Iris pigment epithelial cell (primary cell): Measurements from ENCODE around the gene MT2A.

Experiments
- DNase-seq: peaks from one replicate; pipeline ENCODE4 v3.0.0-alpha.2; 2011; ENCODE audit warnings: low read depth

Gene MT2A

DNA sequence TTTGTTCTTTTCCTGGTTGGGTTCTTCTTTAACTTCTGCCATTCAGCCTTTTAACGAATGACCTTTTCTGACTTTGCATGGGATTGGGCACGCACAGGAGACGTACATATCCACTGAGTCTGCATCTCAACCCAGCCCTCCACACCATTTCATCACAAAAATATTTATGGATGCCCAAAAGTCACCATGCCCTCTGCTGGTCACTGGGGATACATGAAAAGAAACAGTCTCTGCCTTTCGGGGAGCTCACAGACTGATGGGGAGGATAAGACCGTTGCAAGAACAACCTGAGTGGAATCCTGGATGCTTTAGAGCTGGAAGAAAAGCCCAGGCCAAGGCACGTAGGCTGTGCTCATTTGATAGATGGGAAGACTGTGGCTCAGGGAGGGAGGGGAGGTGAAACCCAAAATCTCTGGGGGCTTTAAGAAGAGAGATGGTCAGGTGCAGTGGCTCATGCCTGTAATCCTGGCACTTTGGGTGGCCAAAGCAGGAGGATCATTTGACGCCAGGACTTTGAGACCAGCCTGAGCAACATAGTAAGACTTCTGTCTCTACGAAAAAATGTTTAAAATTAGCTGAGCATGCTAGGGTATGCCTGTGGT is 7.9 kb upstream of the MT2A start:
- peak; percentile 65 for DNase-seq

DNA sequence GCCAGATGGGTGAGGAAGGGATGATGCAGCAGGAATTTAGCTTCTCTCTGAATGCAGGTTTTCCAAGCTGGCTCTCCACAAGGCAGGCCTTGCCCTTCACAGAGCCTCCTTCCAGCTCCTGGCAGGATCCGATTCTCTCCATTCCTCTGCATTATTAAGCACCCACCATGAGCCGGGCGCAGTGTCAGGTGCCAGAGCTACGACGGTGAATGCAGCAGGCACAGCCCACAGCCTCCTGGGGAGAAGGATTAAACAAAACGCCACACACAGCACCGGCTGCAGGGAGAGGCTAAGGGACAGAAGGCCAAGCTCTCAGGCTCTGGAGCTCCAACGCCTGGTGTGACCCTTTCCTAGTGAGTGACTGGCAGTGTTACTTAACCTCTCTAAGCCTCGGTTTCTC is 7.1 kb upstream of the MT2A start:
- no peak for DNase-seq

DNA sequence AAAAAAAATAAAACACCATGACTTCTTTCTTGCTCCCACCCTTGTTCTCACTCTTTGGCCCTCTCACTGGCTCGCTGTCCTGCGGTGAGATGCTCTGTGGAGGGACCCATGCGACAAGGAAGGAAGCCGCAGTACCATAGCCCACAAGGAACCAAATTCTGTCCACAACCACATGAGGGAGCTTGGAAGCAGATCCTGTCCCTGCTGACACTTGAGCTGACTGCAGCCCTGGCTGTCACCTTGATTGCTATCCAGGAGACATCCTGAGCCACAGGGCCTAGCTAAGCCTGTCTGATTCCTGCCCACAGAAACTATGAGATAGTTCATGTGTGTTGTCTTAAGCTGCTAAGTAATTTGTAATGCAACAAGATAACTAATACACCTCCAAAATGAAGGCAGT is 4.8 kb upstream of the MT2A start:
- peak; percentile 32 for DNase-seq

DNA sequence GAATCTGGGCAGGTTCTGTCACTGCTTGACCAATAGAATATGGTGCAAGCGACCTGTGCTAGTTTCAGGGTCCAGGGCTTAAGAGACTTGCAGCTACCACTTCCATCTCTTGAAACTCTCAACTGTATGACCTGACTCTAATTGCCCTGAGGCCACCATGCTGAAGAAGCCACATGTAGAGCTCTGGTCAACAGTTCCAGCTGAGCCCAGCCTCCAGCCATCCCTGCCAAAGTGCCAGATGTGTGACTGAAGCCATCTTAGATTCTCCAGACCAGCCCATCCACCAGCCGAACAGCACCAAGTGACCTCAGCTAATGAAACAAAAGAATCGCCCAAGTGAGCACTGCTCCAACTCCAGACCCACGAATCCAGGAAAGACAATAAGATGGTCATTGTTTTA is 3.4 kb upstream of the MT2A start:
- no peak for DNase-seq

DNA sequence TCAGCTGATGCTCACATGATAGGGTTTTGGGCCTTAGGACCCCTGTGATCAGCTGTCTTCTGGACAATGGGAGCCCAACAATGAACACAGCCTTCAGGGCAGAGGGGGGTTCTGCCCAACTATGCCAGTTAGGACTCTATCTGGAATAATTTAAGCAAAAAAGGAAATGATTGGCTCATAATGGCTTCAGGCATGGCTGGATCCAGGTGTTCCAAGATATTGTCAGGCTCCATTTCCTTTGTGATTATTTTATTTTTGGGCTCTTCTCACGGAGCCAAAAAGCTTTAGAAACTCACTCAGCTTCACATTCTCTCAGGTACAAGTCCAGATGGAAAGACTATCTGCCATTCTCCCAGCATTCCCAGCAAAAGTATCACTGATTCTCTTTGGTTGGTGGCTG is 2.9 kb upstream of the MT2A start:
- no peak for DNase-seq

DNA sequence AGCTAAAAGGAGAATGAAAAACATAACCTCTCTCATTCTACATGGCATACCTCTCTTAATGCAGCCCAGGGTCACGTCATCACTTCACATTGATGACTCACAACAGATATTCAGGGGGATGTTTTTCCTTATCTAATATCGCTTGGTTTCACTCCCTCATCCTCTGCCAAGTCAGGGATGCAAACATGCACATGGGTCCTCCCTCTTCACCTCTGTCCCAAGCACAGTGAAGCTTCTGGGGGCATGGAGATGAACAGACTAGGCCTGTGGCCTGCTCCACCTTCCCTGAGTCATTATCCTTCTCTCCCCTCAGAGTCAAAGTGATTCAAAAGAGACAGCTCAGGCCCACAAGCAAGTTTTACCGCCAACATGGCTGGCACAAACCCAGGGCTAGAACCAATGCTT is 2.3 kb upstream of the MT2A start:
- DNase-seq: peak; percentile 83

DNA sequence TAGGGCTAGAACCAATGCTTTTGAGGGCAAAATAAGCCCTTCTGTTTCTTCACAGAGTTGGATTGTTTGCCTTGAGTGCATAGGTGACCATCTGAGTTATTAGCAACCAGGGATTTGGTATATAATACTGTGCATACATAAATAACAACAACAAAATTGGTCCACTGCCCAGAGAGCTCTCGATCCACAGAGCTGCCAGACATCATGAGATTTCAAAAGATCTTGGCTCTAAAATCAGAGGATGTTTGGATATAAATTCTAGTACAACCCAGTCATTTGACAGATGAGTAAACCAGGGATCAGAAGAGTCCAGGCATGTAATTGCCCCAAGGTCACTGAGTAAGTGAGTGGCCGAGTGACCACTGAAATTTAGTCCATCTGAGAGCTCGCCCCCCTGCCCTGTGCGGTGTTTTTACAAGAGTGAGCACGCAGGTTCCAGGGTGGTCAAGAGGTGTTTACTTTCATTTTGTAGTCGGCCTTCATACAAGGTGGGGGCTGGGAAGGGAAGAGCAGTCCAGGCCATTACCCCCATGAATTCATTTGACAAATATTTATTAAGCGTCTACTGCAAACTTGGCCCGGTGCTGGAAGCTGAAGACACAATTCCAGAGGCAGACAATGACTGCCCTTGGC is 1.8 kb upstream of the MT2A start:
- peak; percentile 94 for DNase-seq

DNA sequence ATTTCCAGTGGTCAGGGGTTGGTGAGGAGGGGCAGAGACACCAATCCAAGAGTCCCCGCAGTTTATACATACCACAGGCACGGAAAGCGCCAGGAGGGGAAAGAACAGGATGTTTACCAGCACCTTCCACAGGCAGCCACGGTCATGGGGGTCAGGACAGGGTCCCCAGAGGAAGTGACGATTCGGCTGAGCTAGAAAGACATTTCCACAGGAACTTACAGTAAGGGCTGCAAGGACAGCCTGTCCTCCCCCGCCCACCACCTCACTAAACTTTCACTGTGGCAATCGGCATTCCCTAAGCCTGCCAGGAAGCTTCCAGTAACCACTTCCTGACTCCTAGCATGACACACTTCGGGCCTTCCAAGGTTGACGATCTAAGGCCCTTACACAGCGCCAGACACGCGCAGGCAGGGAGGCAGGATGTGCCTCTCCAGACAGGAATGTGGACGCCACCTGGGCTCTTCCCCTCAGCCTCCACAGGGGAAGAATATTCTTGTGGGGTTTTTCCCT is 1.2 kb upstream of the MT2A start:
- DNase-seq: peak; percentile 98

DNA sequence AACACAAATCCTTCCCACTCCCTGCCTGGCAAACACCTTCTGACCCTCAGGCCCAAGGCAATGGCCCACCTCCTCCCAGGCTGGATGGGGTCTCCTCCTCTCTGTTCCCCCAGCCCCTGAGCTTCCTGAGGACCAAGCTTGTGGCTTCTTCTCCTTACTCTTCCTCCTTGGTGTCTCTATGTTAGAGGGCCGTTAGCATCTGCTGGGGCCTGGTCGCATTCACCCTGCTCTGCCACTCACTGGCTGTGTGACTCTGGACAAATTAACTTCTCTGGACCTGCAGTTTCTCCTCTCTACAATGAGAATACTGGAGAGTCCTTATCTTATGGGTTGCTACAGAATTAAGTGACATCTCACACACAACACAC is 725 bp upstream of the MT2A start:
- DNase-seq: no peak

DNA sequence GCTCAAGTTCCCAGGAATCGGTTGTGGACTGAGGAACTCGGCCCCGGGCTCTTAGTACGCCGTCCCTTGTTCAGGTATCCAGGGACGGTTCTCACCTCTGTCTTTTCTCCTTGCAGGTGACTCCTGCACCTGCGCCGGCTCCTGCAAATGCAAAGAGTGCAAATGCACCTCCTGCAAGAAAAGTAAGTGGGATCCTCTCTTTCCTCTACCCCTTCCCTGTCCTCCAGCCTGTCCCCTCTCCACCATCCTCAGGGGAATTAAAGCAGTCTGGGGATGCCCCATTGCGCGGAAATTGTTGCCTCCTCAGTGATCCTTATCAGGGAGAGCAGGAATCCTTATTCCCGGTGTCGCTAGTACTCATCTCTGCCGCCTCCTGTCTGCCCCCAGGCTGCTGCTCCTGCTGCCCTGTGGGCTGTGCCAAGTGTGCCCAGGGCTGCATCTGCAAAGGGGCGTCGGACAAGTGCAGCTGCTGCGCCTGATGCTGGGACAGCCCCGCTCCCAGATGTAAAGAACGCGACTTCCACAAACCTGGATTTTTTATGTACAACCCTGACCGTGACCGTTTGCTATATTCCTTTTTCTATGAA is 585 bp downstream of the MT2A start:
- DNase-seq: no peak

DNA sequence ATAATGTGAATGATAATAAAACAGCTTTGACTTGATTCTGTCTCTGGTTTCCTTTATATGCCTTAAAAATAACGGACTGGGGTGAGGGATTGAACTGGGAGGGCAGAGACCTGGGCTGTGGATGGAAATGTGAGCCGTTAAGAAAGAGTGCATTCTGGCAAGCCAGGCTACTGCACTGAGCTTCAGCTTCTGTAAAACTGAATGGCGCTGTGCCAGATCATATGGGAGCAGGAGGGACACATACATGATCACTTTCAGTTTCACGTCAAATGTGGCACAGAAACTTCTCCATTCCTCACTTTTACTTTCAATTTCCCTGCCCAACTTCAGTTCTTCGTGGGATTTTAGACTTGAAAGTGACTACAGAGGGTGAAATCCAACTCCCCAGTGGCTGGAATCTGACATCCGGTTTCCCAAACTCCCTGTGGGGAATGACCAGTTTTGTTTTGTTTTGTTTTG is 1.1 kb downstream of the MT2A start:
- peak; percentile 93 for DNase-seq

DNA sequence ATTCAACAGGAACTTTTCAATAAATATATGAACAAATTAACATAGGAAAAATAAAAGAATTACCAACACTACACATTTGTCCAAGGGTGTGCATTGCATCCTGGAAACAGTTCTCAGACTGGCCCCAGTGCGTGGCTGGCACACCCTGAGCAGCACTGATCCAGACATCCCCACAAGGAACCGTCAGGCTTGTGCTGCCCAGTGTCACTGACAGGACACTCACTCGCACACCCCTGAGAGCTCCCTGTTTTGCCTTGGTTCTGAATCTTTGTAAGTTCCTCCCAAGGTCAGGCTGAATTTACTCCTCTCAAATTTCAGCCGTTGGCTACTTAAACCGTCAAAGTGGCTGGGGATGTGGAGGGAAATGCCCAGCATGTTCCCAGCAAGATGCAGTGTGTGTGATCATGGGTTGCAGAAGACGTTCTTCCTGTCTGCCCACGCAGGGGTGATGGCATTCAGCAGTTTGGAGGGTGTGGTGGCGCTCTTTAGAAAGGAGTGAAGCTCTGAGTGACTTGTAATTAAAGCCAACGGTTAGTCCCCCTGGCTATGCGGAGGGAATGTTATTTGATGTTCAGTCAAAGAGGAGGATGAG is 1.7 kb downstream of the MT2A start:
- peak; percentile 98 for DNase-seq

DNA sequence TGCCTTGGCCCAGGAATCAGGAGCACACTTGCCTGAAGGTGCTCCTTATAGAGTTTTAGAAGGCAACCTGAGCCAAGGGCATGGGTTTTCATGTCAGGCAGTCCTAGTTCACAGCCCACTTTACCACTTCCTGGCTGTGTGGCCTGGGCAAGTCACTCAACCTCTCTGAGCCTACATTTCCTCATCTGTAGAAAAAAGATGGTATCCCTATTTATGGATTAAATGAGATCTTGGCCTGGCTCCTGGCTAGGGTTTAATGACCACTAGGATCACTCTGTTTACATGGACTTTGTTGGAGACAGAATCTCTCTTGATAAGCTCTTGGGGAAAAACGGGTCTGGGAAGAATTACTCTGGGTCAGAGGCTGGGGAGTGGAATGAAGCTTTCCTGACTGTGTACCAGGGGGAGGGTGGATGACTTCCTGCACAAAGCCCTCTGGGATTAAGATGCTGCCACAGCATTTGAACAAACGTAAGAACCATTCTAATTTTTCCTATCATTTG is 2.3 kb downstream of the MT2A start:
- DNase-seq: peak; percentile 70

DNA sequence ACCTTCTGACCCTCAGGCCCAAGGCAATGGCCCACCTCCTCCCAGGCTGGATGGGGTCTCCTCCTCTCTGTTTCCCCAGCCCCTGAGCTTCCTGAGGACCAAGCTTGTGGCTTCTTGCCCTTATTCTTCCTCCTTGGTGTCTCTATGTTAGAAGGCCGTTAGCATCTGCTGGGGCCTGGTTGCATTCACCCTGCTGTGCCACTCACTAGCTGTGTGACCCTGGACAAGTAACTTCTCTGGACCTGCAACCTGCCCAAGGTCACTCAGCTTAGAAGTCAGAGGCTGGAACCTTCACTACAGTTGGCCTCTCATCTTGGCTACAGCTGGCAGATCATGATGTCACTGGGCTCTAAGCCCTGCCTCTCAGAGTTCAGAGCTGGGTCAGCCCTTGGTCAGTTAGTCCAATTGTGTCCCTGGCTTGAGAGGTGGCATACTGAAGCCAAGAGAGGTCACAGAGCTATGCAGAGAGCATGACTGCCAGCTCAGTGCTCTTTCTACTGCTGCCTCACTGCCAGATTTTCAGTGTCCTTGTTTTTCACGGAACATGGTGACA is 3.0 kb downstream of the MT2A start:
- peak; percentile 71 for DNase-seq

DNA sequence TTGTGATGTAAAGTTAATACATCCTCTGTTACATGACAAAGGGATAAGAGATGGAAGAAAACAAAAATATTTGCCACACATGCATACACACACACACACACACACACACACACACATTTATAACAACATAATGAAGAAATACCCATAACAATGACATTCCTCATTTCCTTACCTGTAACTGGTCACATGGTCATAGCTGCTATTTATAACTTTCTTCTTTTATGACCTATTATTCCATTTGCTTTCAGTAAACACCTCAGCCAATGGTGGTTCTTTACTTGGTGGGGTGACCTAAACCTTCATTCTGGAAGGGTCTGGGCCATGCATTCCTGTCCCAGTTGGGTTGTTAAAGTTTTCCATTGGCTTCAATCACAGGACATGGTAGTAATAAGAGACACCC is 5.3 kb downstream of the MT2A start:
- DNase-seq: no peak

DNA sequence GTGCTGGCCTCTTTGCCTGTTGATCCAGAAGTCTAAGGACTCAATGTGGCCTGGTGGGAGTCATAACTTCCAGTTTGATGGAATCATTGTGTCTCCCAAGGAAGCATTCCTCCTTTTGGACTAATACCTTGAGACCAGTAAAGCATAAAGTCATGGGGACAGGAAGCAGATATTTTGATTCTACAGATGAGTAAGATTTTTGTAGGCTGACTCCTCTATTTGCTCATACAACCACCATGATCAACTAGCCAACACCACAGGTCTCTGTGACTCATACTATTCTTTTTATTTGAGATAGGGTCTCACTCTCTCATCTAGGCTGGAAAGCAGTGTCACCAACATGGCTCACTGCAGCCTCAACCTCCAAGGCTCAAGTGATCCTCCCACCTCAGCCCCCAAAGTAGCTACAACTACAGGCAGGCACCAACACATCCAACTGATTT is 6.2 kb downstream of the MT2A start:
- peak; percentile 81 for DNase-seq

DNA sequence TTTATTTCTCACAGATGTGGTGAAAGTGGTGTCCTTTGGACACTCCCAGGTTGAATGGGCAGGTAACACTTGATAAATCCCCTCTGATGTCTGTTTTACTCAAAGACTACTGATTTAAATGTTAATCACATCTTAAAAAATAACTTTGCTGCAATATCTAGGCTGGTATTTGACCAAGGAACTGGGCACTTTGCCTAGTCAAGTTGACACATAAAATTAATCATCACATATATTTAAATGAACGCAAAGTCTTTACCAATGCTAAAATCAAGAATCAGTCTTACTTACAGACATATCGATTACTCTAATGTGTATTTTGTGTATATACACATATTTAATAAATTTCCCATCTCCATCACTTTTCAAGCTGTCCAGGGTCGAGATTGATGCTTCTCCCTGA is 7.0 kb downstream of the MT2A start:
- peak; percentile 54 for DNase-seq

DNA sequence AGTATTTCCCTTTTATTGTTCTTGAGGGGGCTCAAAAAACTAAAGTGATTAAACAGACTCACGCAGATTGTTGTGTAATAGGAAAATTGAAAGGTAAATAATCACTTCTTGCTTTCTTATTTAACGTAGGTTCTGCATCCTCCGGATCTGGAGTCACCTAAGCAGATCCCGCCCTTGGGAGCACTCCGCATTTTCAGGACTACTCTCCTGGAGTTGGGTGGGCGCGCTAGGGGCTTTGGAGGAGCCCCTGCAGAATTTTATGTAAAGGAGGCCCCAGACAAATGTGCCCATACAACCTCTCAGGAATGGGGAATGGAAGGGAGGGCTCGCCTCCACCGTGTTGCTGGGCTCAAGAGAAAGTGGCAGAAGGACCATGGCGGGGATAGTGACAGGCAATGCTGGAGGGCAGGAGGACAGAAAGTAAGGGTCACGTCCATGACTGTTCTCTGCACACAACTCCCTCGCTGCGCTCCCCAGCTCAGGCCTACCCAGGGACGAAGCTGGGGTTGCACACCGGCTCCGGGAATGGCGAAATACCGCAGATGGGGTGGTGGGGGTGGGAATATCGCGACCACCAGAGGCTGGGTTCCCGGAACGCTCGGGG is 8.3 kb downstream of the MT2A start:
- no peak for DNase-seq

DNA sequence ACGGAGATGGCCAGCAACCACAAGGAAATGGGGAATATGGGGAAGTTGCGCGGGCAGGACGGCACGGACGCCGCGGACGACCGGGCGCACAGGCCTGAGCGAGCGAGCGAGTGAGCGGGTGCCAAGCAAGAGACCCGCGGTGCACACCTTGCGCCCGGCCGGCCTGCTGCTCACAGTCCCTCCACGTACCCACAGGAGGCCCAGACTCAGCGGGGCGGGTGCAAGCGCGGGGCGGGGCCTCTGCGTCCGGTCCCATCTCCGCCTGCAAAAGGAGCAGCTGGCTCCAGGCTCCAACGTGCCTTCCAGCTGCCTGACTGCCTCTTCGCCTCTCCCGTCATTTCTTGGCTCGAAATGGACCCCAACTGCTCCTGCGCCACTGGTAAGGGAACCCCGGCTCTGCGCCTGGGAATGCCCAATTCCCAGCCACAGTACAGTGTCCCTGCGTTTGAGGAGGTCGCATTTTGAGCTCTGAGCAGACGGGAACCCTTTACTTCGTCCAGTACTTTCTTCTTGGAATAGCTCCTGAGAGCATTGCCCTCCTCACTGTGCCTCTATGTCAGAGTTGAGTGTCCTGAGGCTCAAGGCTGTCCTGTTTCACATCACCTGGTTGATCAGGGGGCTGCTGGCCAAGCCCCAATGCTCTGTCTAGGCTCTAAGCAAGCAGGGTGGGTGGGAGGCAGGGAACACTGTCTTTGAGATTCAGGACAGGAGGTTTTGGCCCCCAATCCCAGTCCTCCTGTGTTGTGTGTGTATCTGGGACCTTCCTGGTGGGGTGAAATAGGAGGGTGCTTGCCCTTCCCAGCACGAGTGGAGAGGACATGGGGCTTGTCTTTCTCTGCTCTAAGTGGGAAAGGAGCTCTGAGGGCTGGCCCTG is 9.1 kb downstream of the MT2A start:
- DNase-seq: peak; percentile 82

DNA sequence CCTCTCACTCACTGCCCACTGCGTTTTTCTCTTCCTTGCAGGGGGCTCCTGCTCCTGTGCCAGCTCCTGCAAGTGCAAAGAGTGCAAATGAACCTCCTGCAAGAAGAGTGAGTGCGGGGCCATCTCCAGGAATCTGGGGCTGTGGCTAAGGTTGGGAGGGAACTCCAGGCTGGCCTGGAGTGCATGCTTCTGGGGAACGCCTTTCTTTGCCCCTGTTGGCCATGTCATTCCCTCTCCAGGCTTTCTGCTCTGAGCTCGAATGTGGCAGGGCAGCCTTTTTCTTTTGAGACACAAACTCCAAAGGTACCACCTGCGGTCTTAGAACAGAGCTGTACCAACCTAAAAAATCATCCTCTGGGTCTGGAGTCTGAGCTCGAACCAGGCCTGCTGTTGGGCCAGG is 9.8 kb downstream of the MT2A start:
- no peak for DNase-seq

DNA sequence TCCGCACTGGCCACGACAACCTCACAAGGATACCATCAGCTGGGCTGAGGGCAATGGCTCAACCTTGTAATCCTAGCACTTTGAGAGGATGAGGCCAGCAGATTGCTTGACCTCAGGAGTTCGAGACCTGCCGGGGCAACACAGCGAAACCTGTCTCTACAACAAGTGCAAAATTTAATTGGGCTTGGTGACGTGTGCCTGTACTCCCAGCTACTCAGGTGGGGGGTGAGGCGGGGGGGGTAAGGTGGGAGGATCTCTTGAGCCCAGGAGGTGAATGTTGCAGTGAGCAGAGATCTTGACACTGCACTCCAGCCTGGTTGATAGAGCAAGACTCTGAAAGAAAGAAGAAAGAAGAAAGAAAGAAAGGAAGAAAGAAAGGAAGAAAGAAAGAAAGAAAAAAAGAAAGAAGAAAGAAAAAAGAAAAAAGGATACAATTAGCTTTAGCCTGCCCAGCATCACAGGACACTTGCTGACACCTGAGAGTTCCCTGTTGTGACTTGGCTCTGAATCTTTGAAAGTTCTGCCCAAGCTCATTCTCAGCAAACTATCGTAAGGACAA is 12.0 kb downstream of the MT2A start:
- no peak for DNase-seq
